ENCODE results near the gene CCDC182.

GRCh38 chr17:57761887-57762286 is 16.8 kb upstream of the CCDC182 start:
- TF ChIP-seq, protein P1, sequence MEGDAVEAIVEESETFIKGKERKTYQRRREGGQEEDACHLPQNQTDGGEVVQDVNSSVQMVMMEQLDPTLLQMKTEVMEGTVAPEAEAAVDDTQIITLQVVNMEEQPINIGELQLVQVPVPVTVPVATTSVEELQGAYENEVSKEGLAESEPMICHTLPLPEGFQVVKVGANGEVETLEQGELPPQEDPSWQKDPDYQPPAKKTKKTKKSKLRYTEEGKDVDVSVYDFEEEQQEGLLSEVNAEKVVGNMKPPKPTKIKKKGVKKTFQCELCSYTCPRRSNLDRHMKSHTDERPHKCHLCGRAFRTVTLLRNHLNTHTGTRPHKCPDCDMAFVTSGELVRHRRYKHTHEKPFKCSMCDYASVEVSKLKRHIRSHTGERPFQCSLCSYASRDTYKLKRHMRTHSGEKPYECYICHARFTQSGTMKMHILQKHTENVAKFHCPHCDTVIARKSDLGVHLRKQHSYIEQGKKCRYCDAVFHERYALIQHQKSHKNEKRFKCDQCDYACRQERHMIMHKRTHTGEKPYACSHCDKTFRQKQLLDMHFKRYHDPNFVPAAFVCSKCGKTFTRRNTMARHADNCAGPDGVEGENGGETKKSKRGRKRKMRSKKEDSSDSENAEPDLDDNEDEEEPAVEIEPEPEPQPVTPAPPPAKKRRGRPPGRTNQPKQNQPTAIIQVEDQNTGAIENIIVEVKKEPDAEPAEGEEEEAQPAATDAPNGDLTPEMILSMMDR (IDR thresholded peaks at IDR 0.05) = no peak
- TF ChIP-seq POLR2A (IDR thresholded peaks at IDR 0.05) (no peak), POLR2AphosphoS5 (IDR thresholded peaks at IDR 0.05) (no peak)
